DMS 273 treated with DMSO at 0.1 percent for 48 hours (cell line): ENCODE measurements around the gene KLRC4.
"Not testable (repeated sequence)": the region's sequence is repeated elsewhere in the genome, so short reads cannot be mapped to it uniquely, and the experiment has no call there.

ENCODE experiments used
- DNase-seq: peaks from one replicate; lab custom pipeline; 2025; lab: John Stamatoyannopoulos, UW

Gene KLRC4

GRCh38 chr12:10409392-10409791 lies at the start of gene KLRC4:
TSS of gene KLRC4 (minus strand) at chr12:10409757. CDS start at chr12:10409575, 182 bp downstream.
- no peak for DNase-seq

- no peak for DNase-seq
Observed at GRCh38 chr12:10457760-10458159, 48.2 kb upstream of the KLRC4 start.

GRCh38 chr12:10456856-10457255 lies 47.3 kb upstream of the KLRC4 start:
- no peak for DNase-seq

- no peak for DNase-seq
Observed at GRCh38 chr12:10455766-10456165, 46.2 kb upstream of the KLRC4 start.

- no peak for DNase-seq
Observed at GRCh38 chr12:10454531-10454930, 45.0 kb upstream of the KLRC4 start.

- DNase-seq, result no peak
Observed at GRCh38 chr12:10453156-10453555, 43.6 kb upstream of the KLRC4 start, which contains the start of gene KLRC1. TSS of gene KLRC1 (minus strand) at chr12:10453377. CDS start at chr12:10451156, 2,221 bp downstream.

- no peak for DNase-seq
Observed at GRCh38 chr12:10448236-10448635, 38.7 kb upstream of the KLRC4 start.

- not testable (repeated sequence) for DNase-seq
Observed at GRCh38 chr12:10446052-10446451, 36.5 kb upstream of the KLRC4 start.

- DNase-seq, result not testable (repeated sequence)
Observed at GRCh38 chr12:10441144-10441543, 31.6 kb upstream of the KLRC4 start.

- DNase-seq, result not testable (repeated sequence)
Observed at GRCh38 chr12:10439608-10440274, 30.2 kb upstream of the KLRC4 start.

GRCh38 chr12:10437601-10438000 lies 28.0 kb upstream of the KLRC4 start:
- DNase-seq, result not testable (repeated sequence)

GRCh38 chr12:10435816-10436215 lies 26.3 kb upstream of the KLRC4 start, which contains the start of gene KLRC2:
TSS of gene KLRC2 (minus strand) at chr12:10436010. CDS start at chr12:10435986, 24 bp downstream.
- DNase-seq, result not testable (repeated sequence)

GRCh38 chr12:10430623-10431022 lies 21.1 kb upstream of the KLRC4 start:
- DNase-seq, result not testable (repeated sequence)

GRCh38 chr12:10425938-10426337 lies 16.4 kb upstream of the KLRC4 start:
- DNase-seq, result not testable (repeated sequence)

GRCh38 chr12:10424260-10424899 lies 14.8 kb upstream of the KLRC4 start:
- DNase-seq, result not testable (repeated sequence)

GRCh38 chr12:10422159-10422558 lies 12.6 kb upstream of the KLRC4 start:
- DNase-seq, result not testable (repeated sequence)

- not testable (repeated sequence) for DNase-seq
Observed at GRCh38 chr12:10420334-10420733, 10.8 kb upstream of the KLRC4 start, which contains the start of gene KLRC3. TSS of gene KLRC3 (minus strand) at chr12:10420595. CDS start at chr12:10420550, 45 bp downstream.

- no peak for DNase-seq
Observed at GRCh38 chr12:10408842-10409241, 715 bp downstream of the KLRC4 start.

GRCh38 chr12:10406725-10407124 lies 2.8 kb downstream of the KLRC4 start:
- no peak for DNase-seq

GRCh38 chr12:10405294-10405693 lies 4.3 kb downstream of the KLRC4 start:
- DNase-seq, result no peak

- no peak for DNase-seq
Observed at GRCh38 chr12:10404798-10405197, 4.8 kb downstream of the KLRC4 start.

GRCh38 chr12:10400829-10401228 lies 8.7 kb downstream of the KLRC4 start:
- no peak for DNase-seq

GRCh38 chr12:10398168-10398567 lies 11.4 kb downstream of the KLRC4 start:
- DNase-seq, result no peak
